ENCODE results near the gene CASD1. TPM values are rescaled to one million over a fixed set of nuclear protein-coding genes. Genes with fewer than 3 reads are reported as not detected.

CASD1 gene
- polyA plus RNA-seq, 4 donors = 42.2 to 58.7 (median 45.9) TPM

GRCh38 chr7:94578614-94579013, 69.0 kb downstream of the CASD1 start:
- no peak for DNase-seq (ENCODE audit: low read depth in 4 of 4, low spot score in 2 of 4)

GRCh38 chr7:94579470-94579869, 69.9 kb downstream of the CASD1 start:
- no peak for DNase-seq (ENCODE audit: low read depth in 4 of 4, low spot score in 2 of 4)

GRCh38 chr7:94580601-94581000, 71.0 kb downstream of the CASD1 start:
- DNase-seq (ENCODE audit: low read depth in 4 of 4, low spot score in 2 of 4) = no peak

GRCh38 chr7:94584113-94584512, 74.5 kb downstream of the CASD1 start:
- DNase-seq (ENCODE audit: low read depth in 4 of 4, low spot score in 2 of 4) = no peak

GRCh38 chr7:94588075-94588474, 78.5 kb downstream of the CASD1 start:
- no peak for DNase-seq (ENCODE audit: low read depth in 4 of 4, low spot score in 2 of 4)

- DNase-seq (ENCODE audit: low read depth in 4 of 4, low spot score in 2 of 4) = no peak
Measured at GRCh38 chr7:94590526-94591162, 81.0 kb downstream of the CASD1 start.

- DNase-seq (ENCODE audit: low read depth in 4 of 4, low spot score in 2 of 4) = no peak
Measured at GRCh38 chr7:94591176-94591575, 81.6 kb downstream of the CASD1 start.

GRCh38 chr7:94594882-94595281, 85.3 kb downstream of the CASD1 start:
- no peak for DNase-seq (ENCODE audit: low read depth in 4 of 4, low spot score in 2 of 4)

- DNase-seq (ENCODE audit: low read depth in 4 of 4, low spot score in 2 of 4) = no peak
Measured at GRCh38 chr7:94595717-94596116, 86.1 kb downstream of the CASD1 start.

GRCh38 chr7:94600267-94600666, 90.7 kb downstream of the CASD1 start:
- DNase-seq (ENCODE audit: low read depth in 4 of 4, low spot score in 2 of 4) = no peak

GRCh38 chr7:94602181-94602580, 92.6 kb downstream of the CASD1 start:
- no peak for DNase-seq (ENCODE audit: low read depth in 4 of 4, low spot score in 2 of 4)

GRCh38 chr7:94605031-94605430, 95.4 kb downstream of the CASD1 start:
- no peak for DNase-seq (ENCODE audit: low read depth in 4 of 4, low spot score in 2 of 4)

Other genes starting within 250 kb of the CASD1 start
- gene COL1A2, start 114.9 kb upstream of the CASD1 start, polyA plus RNA-seq (ENCODE audit: insufficient read length in 4 of 4) = 100 to 1,000 TPM; 631 to 862 (median 765) TPM
- gene SGCE, start 146.3 kb downstream of the CASD1 start, polyA plus RNA-seq (ENCODE audit: insufficient read length in 4 of 4) = 100 to 1,000 TPM in 2 of 4 donors, 10 to 100 TPM in 2; 89.0 to 111 (median 95.7) TPM

Data from left renal cortex interstitium (tissue), 4 donors.